Activated CD8-positive, alpha-beta T cell treated with anti-CD3 and anti-CD28 coated beads for 36 hours (primary cell): ENCODE data around the gene PRF1. TPM values are rescaled to one million over a fixed set of nuclear protein-coding genes. Genes with fewer than 3 reads are reported as not detected.

Source experiments
- ATAC-seq: fragments of 200-7000 bp; cut with Tn5 transposase; one replicate; pipeline ENCODE4 v1.10.0; 2021; ENCODE audit warnings: mild to moderate bottlenecking, moderate library complexity
- CTCF ChIA-PET: fragments of 350-600 bp; sonication (Branson Sonifier 250); formaldehyde crosslinking; loops from one replicate; lab custom pipeline; 2021; ENCODE audit warnings: antibody characterized with exemption; lab: Charles Lee
- POLR2A ChIA-PET: fragments of 350-600 bp; sonication (Branson Sonifier 250); formaldehyde crosslinking; loops from one replicate; lab custom pipeline; 2021; ENCODE audit warnings: antibody characterized with exemption; lab: Charles Lee
- DNase-seq: peaks from one replicate; pipeline ENCODE4 v3.0.0-alpha.2; 2020
- H3K27ac Mint-ChIP-seq: one replicate; pipeline ENCODE4 v1.8.0; 2021; ENCODE audit warnings: mild to moderate bottlenecking, mixed read lengths
- H3K27me3 Mint-ChIP-seq: one replicate; pipeline ENCODE4 v1.8.0; 2021; ENCODE audit warnings: mixed read lengths
- H3K36me3 Mint-ChIP-seq: one replicate; pipeline ENCODE4 v1.8.0; 2021; ENCODE audit warnings: low read depth, mixed read lengths
- H3K4me1 Mint-ChIP-seq: one replicate; pipeline ENCODE4 v1.8.0; 2021; ENCODE audit warnings: low read depth, mixed read lengths
- H3K4me3 Mint-ChIP-seq: one replicate; pipeline ENCODE4 v1.8.0; 2021; ENCODE audit warnings: mild to moderate bottlenecking, moderate library complexity, mixed read lengths
- H3K9me3 Mint-ChIP-seq: one replicate; pipeline ENCODE4 v1.8.0; 2021; ENCODE audit warnings: mixed read lengths
- CTCF ChIP-seq: fragments of 200-600 bp; IDR thresholded peaks from one replicate; pipeline ENCODE4 v1.8.0; 2022; ENCODE audit warnings: antibody characterized with exemption, mild to moderate bottlenecking
- intact Hi-C: fragments of 100-400 bp; cut with micrococcal nuclease; formaldehyde crosslinking; loops from one replicate; pipeline ENCODE4 v1.10.0; 2022
- total RNA-seq, 2 experiments: library from RNA; stranded (reverse); gene quantifications; one replicate each; pipeline ENCODE4 v1.2.3, GENCODE V29; 2021

PRF1 gene
- total RNA-seq, 2 experiments from 2014 or later, result 107 to 113 TPM

- intact Hi-C loops, result no loop called here
- ATAC-seq (no peak), DNase-seq (no peak)
- no peak overlapping the region for H3K27ac Mint-ChIP-seq
- no peak overlapping the region for H3K4me3 Mint-ChIP-seq
- CTCF ChIA-PET, result interaction anchor here (2.5 kb wide), 1 partner anchor 37 kb away, joined by 8 read pairs; no protein-coding TSS in a partner anchor
- no peaks in the 10 kb centered on the region for H3K27me3 Mint-ChIP-seq
- POLR2A ChIA-PET, result no interaction called here
- peaks cover 45% of the 10 kb centered on the region for H3K36me3 Mint-ChIP-seq
- H3K9me3 Mint-ChIP-seq, result no peaks in the 10 kb centered on the region
- H3K4me1 Mint-ChIP-seq, result peaks cover 62% of the 10 kb centered on the region
- TF ChIP-seq CTCF, result no peak
Measured at GRCh38 chr10:70595566-70596016, 7.0 kb downstream of the PRF1 start.

GRCh38 chr10:70594161-70594560, 8.4 kb downstream of the PRF1 start:
- Mint-ChIP-seq H3K9me3 (no peaks in the 10 kb centered on the region), H3K27me3 (no peaks in the 10 kb centered on the region), H3K4me3 (no peak overlapping the region), H3K4me1 (peaks cover 58% of the 10 kb centered on the region), H3K36me3 (peaks cover 32% of the 10 kb centered on the region), H3K27ac (no peak overlapping the region)
- ChIA-PET POLR2A (interaction anchor here (1.5 kb wide), 1 partner anchor 8 kb away, joined by 4 read pairs; the partner anchor contains the start of gene PRF1), CTCF (interaction anchor here (0.7 to 2.5 kb wide), 4 partner anchors 10 to 45 kb away, joined by 3 to 8 read pairs (median 4); no protein-coding TSS in a partner anchor)
- no peak for TF ChIP-seq CTCF
- DNase-seq, result no peak
- intact Hi-C loops, result no loop called here
- ATAC-seq, result peak; percentile 16

GRCh38 chr10:70593513-70593890, 9.0 kb downstream of the PRF1 start:
- intact Hi-C loops, result no loop called here
- TF ChIP-seq CTCF, result no peak
- Mint-ChIP-seq H3K27ac (no peak overlapping the region), H3K4me1 (peaks cover 60% of the 10 kb centered on the region), H3K27me3 (no peaks in the 10 kb centered on the region), H3K4me3 (no peak overlapping the region), H3K9me3 (no peaks in the 10 kb centered on the region), H3K36me3 (peaks cover 25% of the 10 kb centered on the region)
- CTCF ChIA-PET, result interaction anchor here (1.2 to 2.5 kb wide), 2 partner anchors 14 to 35 kb away, joined by 4 to 8 read pairs; no protein-coding TSS in a partner anchor
- no peak for DNase-seq
- POLR2A ChIA-PET, result interaction anchor here (0.7 to 1.5 kb wide), 2 partner anchors 9 to 179 kb away, joined by 3 to 4 read pairs; partner anchors contain the start of gene PRF1
- ATAC-seq, result no peak

GRCh38 chr10:70592746-70593512, 9.6 kb downstream of the PRF1 start:
- H3K27ac Mint-ChIP-seq, result no peak overlapping the region
- TF ChIP-seq CTCF, result no peak
- no peak for DNase-seq

More at GRCh38 chr10:70592746-70593512, 9.6 kb downstream of the PRF1 start:
- Mint-ChIP-seq H3K4me3 (no peak overlapping the region), H3K9me3 (no peaks in the 10 kb centered on the region), H3K4me1 (peaks cover 65% of the 10 kb centered on the region), H3K36me3 (peaks cover 20% of the 10 kb centered on the region), H3K27me3 (no peaks in the 10 kb centered on the region)
- ATAC-seq, result no peak
- intact Hi-C loops, result no loop called here
- POLR2A ChIA-PET, result interaction anchor here (0.7 to 1.6 kb wide), 3 partner anchors 9 to 180 kb away, joined by 3 to 4 read pairs (median 4); partner anchors contain the start of gene PRF1
- CTCF ChIA-PET, result interaction anchor here (1.1 to 2.5 kb wide), 3 partner anchors 9 to 34 kb away, joined by 4 to 8 read pairs (median 5); no protein-coding TSS in a partner anchor
